Astrocyte of the cerebellum (primary cell): ENCODE data around the gene CEBPZ.
"Not testable (repeated sequence)": the region's sequence is repeated elsewhere in the genome, so short reads cannot be mapped to it uniquely, and the experiment has no call there.

Source experiments
- DNase-seq: peaks from one replicate; pipeline ENCODE4 v3.0.0-alpha.2; 2011; ENCODE audit warnings: low read depth
- H3K4me3 ChIP-seq: 2 replicates; pipeline ENCODE4 v1.5.1; 2011; ENCODE audit warnings: mild to moderate bottlenecking, low read depth, low read length, moderate library complexity
- CTCF ChIP-seq: IDR thresholded peaks from 2 replicates; pipeline ENCODE4 v1.5.1; 2012; ENCODE audit warnings: low read length, low read depth, moderate library complexity, mild to moderate bottlenecking; ENCODE audit errors: missing control alignments
- in situ Hi-C: cut with HindIII; loops from 2 replicates; pipeline ENCODE4 v1.10.0; 2017; ENCODE audit warnings: low sequenced_read_pairs

The CEBPZ gene

DNA sequence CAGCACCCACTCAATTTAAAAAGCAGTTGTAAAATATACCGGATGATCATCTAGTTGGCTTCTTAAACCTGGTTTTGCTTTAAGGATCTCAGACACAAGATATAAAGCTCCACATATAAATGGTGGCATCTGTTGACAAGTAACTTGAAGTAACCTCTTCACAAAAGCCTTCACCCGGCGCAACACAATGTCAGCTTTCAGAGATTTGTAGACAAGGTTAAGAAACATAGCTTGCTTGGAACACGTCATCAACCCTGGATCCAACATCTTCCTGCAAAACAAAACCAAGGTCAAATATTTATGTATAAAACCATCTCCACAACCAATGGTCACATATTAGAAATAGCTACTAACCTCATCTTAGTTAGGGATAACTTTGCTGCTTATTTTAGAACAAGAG, 8.3 kb downstream of the CEBPZ start:
- in situ Hi-C loops = no loop called here
- H3K4me3 ChIP-seq = no peak overlapping the region
- no peak for DNase-seq
- TF ChIP-seq CTCF = no peak

- H3K4me3 ChIP-seq = no peak overlapping the region
- no peak for DNase-seq
- in situ Hi-C loops = no loop called here
- no peak for TF ChIP-seq CTCF
These were observed 12.3 kb downstream of the CEBPZ start for GRCh38 chr2:37219046-37219445.

DNA sequence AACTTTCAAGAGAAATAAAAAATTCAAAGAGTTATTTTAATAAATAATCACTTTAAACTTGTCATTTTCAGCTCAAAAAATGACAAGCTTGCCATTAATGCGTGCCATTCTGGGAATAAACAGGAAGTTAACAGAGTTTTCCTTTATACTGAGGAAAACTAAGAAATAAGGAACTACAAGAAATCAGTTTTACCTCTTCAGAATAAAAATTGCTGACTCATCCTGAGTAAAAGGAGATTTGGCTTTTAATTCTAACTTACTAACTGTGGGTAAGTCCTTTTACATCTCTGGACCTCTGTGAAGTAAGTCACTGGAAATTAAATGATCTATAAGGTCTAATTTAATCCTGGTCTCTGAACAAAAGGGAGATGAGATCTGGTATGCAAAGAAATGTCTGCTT, 16.1 kb downstream of the CEBPZ start:
- in situ Hi-C loops = no loop called here
- no peak for DNase-seq
- no peak for TF ChIP-seq CTCF
- no peak overlapping the region for H3K4me3 ChIP-seq

- no peak for DNase-seq
- no peak for TF ChIP-seq CTCF
- no peak overlapping the region for H3K4me3 ChIP-seq
- in situ Hi-C loops = no loop called here
These were observed 19.5 kb downstream of the CEBPZ start for GRCh38 chr2:37211939-37212338.

- H3K4me3 ChIP-seq = no peak overlapping the region
- no peak for TF ChIP-seq CTCF
- no peak for DNase-seq
- in situ Hi-C loops = no loop called here
These were observed 20.2 kb downstream of the CEBPZ start for GRCh38 chr2:37211212-37211611.

DNA sequence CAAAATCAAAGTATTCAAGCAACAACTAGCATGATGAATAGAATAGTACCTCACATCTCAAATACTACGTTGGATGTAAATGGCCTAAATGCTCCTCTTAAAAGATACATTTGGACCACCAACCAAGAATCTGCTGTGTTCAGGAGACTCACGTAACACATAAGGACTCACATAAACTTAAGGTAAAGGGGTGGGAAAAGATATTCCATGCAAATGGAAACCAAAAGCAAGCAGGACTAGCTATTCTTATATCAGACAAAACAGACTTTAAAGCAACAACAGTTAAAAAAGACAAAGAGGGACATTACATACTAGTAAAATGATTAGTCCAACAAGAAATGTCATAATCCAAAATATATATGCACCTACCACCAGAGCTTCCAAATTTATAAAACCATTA, 24.6 kb downstream of the CEBPZ start:
- H3K4me3 ChIP-seq, DNase-seq, in situ Hi-C loops: not testable (repeated sequence)

DNA sequence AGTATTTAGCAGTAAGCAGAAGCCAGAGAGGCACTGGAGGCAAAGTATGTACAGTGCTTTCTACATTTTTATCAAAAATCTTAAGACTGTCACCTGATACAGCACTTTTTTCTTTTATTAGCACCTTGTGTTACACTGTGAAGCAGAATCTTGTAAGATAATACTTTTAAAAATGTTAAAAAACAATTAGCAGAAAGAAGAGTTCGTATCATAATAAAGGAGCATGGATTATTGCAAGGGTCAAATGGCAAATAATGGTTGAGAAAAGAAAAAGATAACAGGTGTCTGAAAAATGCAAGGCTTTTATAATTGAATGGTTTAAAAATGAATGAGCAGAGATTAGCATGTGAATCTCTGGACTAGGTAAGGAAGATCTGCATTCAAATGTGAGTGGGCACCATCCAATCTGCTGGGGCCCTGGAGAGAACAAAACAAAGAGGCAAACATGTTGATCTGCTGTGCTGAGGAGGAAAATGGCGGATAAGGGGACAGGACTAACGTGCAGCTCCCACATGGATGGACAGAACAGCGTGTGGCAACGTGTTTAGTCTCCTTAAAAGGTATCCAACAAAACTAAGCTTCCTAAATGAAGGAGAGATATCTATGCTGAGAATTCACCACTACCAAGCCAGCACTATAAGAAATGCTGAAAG, 25.6 kb downstream of the CEBPZ start:
- in situ Hi-C loops = no loop called here
- TF ChIP-seq CTCF = no peak
- H3K4me3 ChIP-seq = no peak overlapping the region
- DNase-seq = no peak

DNA sequence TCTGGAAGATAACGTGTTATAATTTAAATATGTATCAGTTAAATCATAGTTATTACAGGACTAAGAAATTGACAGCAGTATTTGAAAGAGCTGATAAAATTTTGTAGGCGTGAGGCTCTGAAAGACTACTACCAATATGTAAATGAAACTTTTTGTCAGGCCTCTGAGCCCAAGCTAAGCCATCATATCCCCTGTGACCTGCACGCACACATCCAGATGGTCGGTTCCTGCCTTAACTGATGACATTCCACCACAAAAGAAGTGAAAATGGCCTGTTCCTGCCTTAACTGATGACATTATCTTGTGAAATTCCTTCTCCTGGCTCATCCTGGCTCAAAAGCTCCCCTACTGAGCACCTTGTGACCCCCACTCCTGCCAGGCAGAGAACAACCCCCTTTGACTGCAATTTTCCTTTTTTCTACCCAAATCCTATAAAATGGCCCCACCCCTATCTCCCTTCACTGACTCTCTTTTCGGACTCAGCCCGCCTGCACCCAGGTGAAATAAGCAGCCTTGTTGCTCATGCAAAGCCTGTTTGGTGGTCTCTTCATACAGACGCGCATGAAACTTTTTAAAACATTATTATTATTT, 26.2 kb downstream of the CEBPZ start:
- in situ Hi-C loops, DNase-seq, H3K4me3 ChIP-seq: not testable (repeated sequence)
